Measurements from ENCODE around the gene POT1. TPM values are rescaled to one million over a fixed set of nuclear protein-coding genes. Genes with fewer than 3 reads are reported as not detected.

Gene POT1
- total and polyA plus RNA-seq, 2 of the 4 experiments (the other 2 are of a cell fraction): 12.7 to 28.5 TPM

GRCh38 chr7:124943472-124943871, 13.8 kb upstream of the POT1 start:
- 67% methylated on average over 1 of the region's 2 CpGs; no CpG with 5 or more reads in 1 of the 2 experiments for WGBS, 2 experiments (ENCODE audit: extremely low coverage in 2 of 2, insufficient read length in 1 of 2)
- no peak overlapping the region for H2BK5ac ChIP-seq (ENCODE audit: low read depth, low read length, poor library complexity, severe bottlenecking)
- no peak overlapping the region for H3K27ac ChIP-seq (ENCODE audit: insufficient read depth, low read length)
- in situ Hi-C loops (cut with MboI; ENCODE audit: low sequenced_read_pairs) (no loop called here), intact Hi-C loops (cut with micrococcal nuclease) (no loop called here), dilution Hi-C loops (cut with HindIII; ENCODE audit: low sequenced_read_pairs, unreplicated experiment) (no loop called here)
- H3K14ac ChIP-seq (replicated peaks; ENCODE audit: low read depth, low read length): no peak overlapping the region
- H3K79me1 ChIP-seq (ENCODE audit: low read depth in 1 of 2, low read length in 2 of 2): no peaks in the 10 kb centered on the region
- ChIA-PET CTCF (no interaction called here), POLR2A (ENCODE audit: unreplicated experiment) (no interaction called here)
- no peak for ATAC-seq (ENCODE audit: low read depth)
- BruUV-seq (replicated peaks): no TSS peak
- H3K18ac ChIP-seq (ENCODE audit: low read depth, low read length): no peak overlapping the region
- H2AFZ ChIP-seq (replicated peaks; ENCODE audit: low read length, poor library complexity): no peak overlapping the region
- H4K8ac ChIP-seq (ENCODE audit: low read depth in 2 of 2, low read length in 2 of 2): no peak overlapping the region
- no peaks in the 10 kb centered on the region for H4K20me1 ChIP-seq (ENCODE audit: insufficient read depth, low read length)
- H3K9me1 ChIP-seq (ENCODE audit: insufficient read depth, low read length): no peaks in the 10 kb centered on the region
- TF ChIP-seq CHD1 (IDR thresholded peaks at IDR 0.05; ENCODE audit: low read depth, low read length) (no peak), RFX5 (IDR thresholded peaks at IDR 0.05; ENCODE audit: low read depth, low read length) (no peak), BHLHE40 (IDR thresholded peaks at IDR 0.05; ENCODE audit: low read depth, low read length) (no peak), POLR2A (IDR thresholded peaks at IDR 0.05; ENCODE audit: low read depth, low read length) (no peak), MXI1 (IDR thresholded peaks at IDR 0.05; ENCODE audit: borderline replicate concordance, low read depth, low read length) (no peak), MAFK (IDR thresholded peaks at IDR 0.05; ENCODE audit: low read depth, low read length) (no peak), CEBPB (IDR thresholded peaks at IDR 0.05; ENCODE audit: low read depth, low read length) (no peak), SMC3 (IDR thresholded peaks at IDR 0.05; ENCODE audit: low read depth, low read length) (no peak)
- no peak overlapping the region for H3K56ac ChIP-seq (ENCODE audit: extremely low read depth, insufficient read depth, low read length)
- no peak overlapping the region for H4K5ac ChIP-seq (ENCODE audit: low read depth, low read length)
- no peak overlapping the region for H3K4ac ChIP-seq (ENCODE audit: low read depth, low read length)
- no peaks in the 10 kb centered on the region for H3K9me3 ChIP-seq (ENCODE audit: control insufficient read depth, insufficient read depth, low read length)
- no peaks in the 10 kb centered on the region for H3K27me3 ChIP-seq (ENCODE audit: control insufficient read depth, insufficient read depth, low read length)
- no peaks in the 10 kb centered on the region for H3K4me1 ChIP-seq (ENCODE audit: control insufficient read depth, insufficient read depth, low read length)
- no peak overlapping the region for H2AK9ac ChIP-seq (replicated peaks; ENCODE audit: low read depth, low read length, poor library complexity)
- no peak overlapping the region for H4K91ac ChIP-seq (ENCODE audit: insufficient read depth, low read depth, low read length)
- no peak for DNase-seq
- H3K36me3 ChIP-seq (ENCODE audit: control insufficient read depth, insufficient read depth, low read length): no peaks in the 10 kb centered on the region
- no peak overlapping the region for H3K4me2 ChIP-seq (ENCODE audit: low read depth, low read length)
- H3K4me3 ChIP-seq (ENCODE audit: insufficient read depth, low read depth, low read length): no peak overlapping the region
- no peak overlapping the region for H3K23ac ChIP-seq (ENCODE audit: low read depth, low read length)
- no peak overlapping the region for H2AK5ac ChIP-seq (ENCODE audit: low read depth, low read length)
- H2BK15ac ChIP-seq (ENCODE audit: low read depth, low read length): no peak overlapping the region
- no peak overlapping the region for H3K9ac ChIP-seq (ENCODE audit: low read depth, low read length)
- no peak overlapping the region for H2BK120ac ChIP-seq (ENCODE audit: low read depth, low read length)
- H2BK20ac ChIP-seq (ENCODE audit: low read depth, low read length): no peak overlapping the region

Measured in IMR-90 (cell line).